DND-41 (cell line): ENCODE measurements around the gene ME2.
"Not testable (repeated sequence)": the region's sequence is repeated elsewhere in the genome, so short reads cannot be mapped to it uniquely, and the experiment has no call there.

Experiments
- ATAC-seq: fragments of 200-7000 bp; cut with Tn5 transposase; 3 replicates; pipeline ENCODE4 v1.9.1; 2021; ENCODE audit warnings: low read depth; ENCODE audit not compliant: insufficient read depth
- DNase-seq: peaks from one replicate; pipeline ENCODE4 v3.0.0-alpha.2; 2020
- H2AFZ ChIP-seq: 2 replicates; pipeline ENCODE4 v1.6.0; 2012; ENCODE audit warnings: low read depth, low read length
- H3K27ac ChIP-seq: 2 replicates; pipeline ENCODE4 v1.5.1; 2012; ENCODE audit warnings: low read length, inconsistent platforms
- H3K27me3 ChIP-seq: fragments of 200-600 bp; sonication (generic); 2 replicates; pipeline ENCODE4 v1.6.0; 2012; ENCODE audit warnings: low read length, mild to moderate bottlenecking, inconsistent platforms; ENCODE audit not compliant: insufficient read depth, poor library complexity
- H3K36me3 ChIP-seq: 2 replicates; pipeline ENCODE4 v1.5.1; 2012; ENCODE audit warnings: low read length, inconsistent platforms; ENCODE audit not compliant: insufficient read depth
- H3K4me1 ChIP-seq: 2 replicates; pipeline ENCODE4 v1.5.1; 2012; ENCODE audit warnings: mild to moderate bottlenecking, low read length; ENCODE audit not compliant: insufficient read depth
- H3K4me2 ChIP-seq: 2 replicates; pipeline ENCODE4 v1.6.0; 2012; ENCODE audit warnings: mild to moderate bottlenecking, moderate library complexity, low read length, inconsistent platforms; ENCODE audit not compliant: insufficient read depth
- H3K4me3 ChIP-seq, 2 experiments: fragments of 200-600 bp in 1 of 2; shearing (Covaris generic) in 1 of 2; 2 replicates each; pipeline ENCODE4 v1.5.1; 2012 to 2016; ENCODE audit warnings: inconsistent platforms in 2 of 2, low read length in 2 of 2, mild to moderate bottlenecking in 2 of 2, low read depth in 1 of 2, moderate library complexity in 1 of 2
- H3K79me2 ChIP-seq: 2 replicates; pipeline ENCODE4 v1.6.0; 2012; ENCODE audit warnings: low read length, inconsistent platforms; ENCODE audit not compliant: insufficient read depth
- H3K9ac ChIP-seq: 2 replicates; pipeline ENCODE4 v1.6.0; 2012; ENCODE audit warnings: low read depth, mild to moderate bottlenecking, inconsistent platforms, low read length, moderate library complexity
- H3K9me3 ChIP-seq: 2 replicates; pipeline ENCODE4 v1.5.1; 2012; ENCODE audit warnings: low read length, moderate library complexity, mild to moderate bottlenecking, inconsistent platforms; ENCODE audit not compliant: insufficient read depth, severe bottlenecking
- H4K20me1 ChIP-seq: 2 replicates; pipeline ENCODE4 v1.6.0; 2012; ENCODE audit warnings: low read length; ENCODE audit not compliant: insufficient read depth
- CTCF ChIP-seq: IDR thresholded peaks from 2 replicates; pipeline ENCODE4 v1.5.1; 2012; ENCODE audit warnings: borderline replicate concordance, low read length, moderate library complexity, mild to moderate bottlenecking; ENCODE audit not compliant: poor library complexity, severe bottlenecking; ENCODE audit errors: extremely low read depth
- EZH2 ChIP-seq: IDR thresholded peaks from 3 replicates; pipeline ENCODE4 v1.6.1; 2012; ENCODE audit warnings: borderline replicate concordance, low read depth, mild to moderate bottlenecking, moderate library complexity, low read length, inconsistent platforms; ENCODE audit not compliant: severe bottlenecking

Gene ME2

DNA sequence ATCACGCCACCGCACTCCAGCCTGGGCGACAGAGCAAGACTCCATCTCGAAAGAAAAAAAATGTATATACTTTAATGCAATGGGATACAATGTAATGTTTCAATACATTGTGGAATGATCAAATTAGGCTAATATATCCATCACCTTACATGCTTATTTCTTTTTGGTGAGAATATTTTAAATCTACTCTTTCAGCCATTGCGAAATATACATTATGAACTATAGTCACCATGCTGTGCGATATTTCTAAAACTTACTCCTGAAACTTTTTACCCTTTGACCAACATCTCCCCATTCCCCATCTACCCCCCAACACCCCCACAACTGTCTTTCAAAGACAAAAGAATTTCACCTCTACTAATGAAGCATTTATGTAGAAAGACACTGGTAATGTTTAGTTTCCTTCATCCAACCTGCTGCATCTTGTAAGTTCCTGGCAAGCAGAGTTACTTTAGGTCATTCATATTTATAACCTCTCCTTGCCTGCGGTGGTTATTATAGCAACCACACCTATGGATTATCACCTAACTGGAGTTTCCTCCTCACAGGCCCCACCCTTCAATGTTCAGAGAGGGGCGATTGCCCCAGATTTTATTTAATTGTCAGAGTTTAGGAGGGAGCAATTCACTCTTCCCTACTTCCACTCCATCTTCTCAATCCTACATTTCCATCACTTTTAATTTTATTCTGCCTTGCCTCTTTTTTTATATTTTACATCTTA, 1.2 kb upstream of the ME2 start:
- Histone ChIP-seq H3K36me3 (0 out of 2 replicates have a peak, but pooled peaks cover 3% of the 10 kb centered on the region), H3K9me3 (no peaks in the 10 kb centered on the region), H3K9ac (peak overlapping the region; percentile 69), H3K4me2 (peak overlapping the region; percentile 77), H3K4me3 (peak overlapping the region; percentile 85 to 89; a peak in 3 of 4 replicates), H3K27ac (peak overlapping the region; percentile 82), H2AFZ (peak overlapping the region; percentile 69), H3K4me1 (peaks cover 33% of the 10 kb centered on the region), H3K79me2 (peaks cover 43% of the 10 kb centered on the region), H4K20me1 (peaks cover 23% of the 10 kb centered on the region; the same call in 1 of the 2 replicates), H3K27me3 (no peaks in the 10 kb centered on the region)
- TF ChIP-seq CTCF (no peak), EZH2 (no peak)
- DNase-seq (no peak), ATAC-seq (no peak)

DNA sequence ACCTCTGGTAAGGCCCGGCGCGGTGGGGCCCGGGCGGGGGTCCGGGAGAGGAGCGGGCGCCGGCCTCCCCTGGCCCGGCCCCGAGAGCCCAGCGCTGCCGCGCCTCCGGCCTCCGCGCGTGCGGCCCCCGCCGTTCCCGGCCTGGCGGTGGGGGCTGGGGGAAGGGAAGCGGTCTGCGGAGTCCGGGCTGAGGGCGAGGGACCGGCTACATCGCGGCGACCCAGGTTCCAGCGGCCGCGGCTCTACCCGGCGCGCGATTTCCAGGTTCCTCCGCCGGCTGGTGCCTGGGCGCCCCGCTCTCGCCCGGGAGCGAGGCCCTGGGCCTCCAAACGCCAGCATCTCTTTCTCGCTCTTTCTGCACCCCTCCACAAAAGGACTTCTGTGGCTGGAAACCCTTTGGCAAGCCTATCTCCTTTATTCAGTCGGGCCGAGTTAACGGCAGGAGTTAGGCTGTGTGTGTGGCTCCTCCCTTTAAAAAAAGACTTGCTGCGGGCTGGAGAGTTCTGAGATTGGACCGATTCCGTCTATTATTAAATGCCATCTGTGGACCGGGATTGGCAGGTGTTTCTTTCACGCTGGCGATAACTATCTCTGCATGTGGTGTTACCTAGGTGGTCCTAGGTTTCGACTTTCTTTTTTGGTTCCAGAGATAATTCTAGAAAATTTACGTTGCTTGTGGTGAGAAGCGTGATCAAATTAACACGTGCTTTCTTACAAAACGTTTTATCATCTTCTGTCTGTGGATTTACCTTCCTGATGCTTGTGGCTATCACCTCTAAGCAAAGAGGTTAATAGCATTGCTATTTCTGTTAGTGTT, 592 bp downstream of the ME2 start:
- peak overlapping the region; percentile 82 for H3K27ac ChIP-seq
- DNase-seq, result peak; percentile 50
- H3K4me1 ChIP-seq, result peaks cover 40% of the 10 kb centered on the region
- peak overlapping the region; percentile 69 for H3K9ac ChIP-seq
- TF ChIP-seq EZH2 (no peak), CTCF (no peak)
- H3K27me3 ChIP-seq, result no peaks in the 10 kb centered on the region
- no peaks in the 10 kb centered on the region for H3K9me3 ChIP-seq
- peak; percentile 5; the same call in 2 of the 3 replicates for ATAC-seq
- H4K20me1 ChIP-seq, result peaks cover 32% of the 10 kb centered on the region; the same call in 1 of the 2 replicates
- H3K79me2 ChIP-seq, result peaks cover 61% of the 10 kb centered on the region
- peak overlapping the region; percentile 69 for H2AFZ ChIP-seq
- H3K4me3 ChIP-seq, result peak overlapping the region; percentile 85 to 89
- H3K4me2 ChIP-seq, result peak overlapping the region; percentile 77
- H3K36me3 ChIP-seq, result 0 out of 2 replicates have a peak, but pooled peaks cover 10% of the 10 kb centered on the region

DNA sequence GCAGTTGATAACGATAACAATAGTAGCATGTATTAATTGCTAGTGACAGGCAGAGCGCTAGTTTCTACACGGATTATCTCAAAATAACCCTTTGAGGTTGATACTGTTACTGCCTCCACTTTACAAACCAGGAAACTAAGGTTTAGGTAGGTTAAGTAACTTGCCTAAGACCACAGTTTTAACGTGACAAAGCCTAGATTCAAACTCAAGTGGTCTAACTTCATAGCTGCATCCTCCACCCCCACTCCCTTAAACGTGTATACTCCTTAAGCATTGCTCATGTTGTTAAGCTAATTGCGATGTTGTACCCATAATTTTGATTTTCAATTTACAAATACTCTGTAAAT, 1.2 kb downstream of the ME2 start:
- TF ChIP-seq CTCF, result no peak
- H3K36me3 ChIP-seq, result 0 out of 2 replicates have a peak, but pooled peaks cover 10% of the 10 kb centered on the region
- H3K79me2 ChIP-seq, result peaks cover 66% of the 10 kb centered on the region
- H2AFZ ChIP-seq, result peak overlapping the region; percentile 69
- no peaks in the 10 kb centered on the region for H3K9me3 ChIP-seq
- H3K4me3 ChIP-seq, result peak overlapping the region; percentile 85 to 89
- H3K4me1 ChIP-seq, result peaks cover 42% of the 10 kb centered on the region
- no peaks in the 10 kb centered on the region for H3K27me3 ChIP-seq
- H4K20me1 ChIP-seq, result peaks cover 38% of the 10 kb centered on the region; the same call in 1 of the 2 replicates
- H3K9ac ChIP-seq, result peak overlapping the region; percentile 69
- ATAC-seq, result no peak
- H3K4me2 ChIP-seq, result peak overlapping the region; percentile 77
- H3K27ac ChIP-seq, result peak overlapping the region; percentile 82
- no peak for DNase-seq

DNA sequence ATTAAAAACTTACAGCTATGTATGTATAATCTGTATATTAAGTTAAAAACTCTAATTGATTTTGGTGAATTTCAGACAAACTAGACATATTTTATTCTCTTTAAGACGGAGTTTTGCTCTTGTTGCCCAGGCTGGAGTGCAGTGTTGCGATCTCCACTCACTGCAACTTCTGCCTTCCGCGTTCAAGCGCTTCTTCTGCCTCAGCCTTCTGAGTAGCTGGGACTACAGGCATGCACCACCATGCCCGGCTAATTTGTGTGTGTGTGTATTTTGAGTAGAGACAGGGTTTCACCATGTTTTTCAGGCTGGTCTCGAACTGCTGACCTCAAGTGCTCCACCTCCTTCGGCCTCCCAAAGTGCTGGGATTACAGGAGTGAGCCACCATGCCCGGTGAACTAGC, 2.0 kb downstream of the ME2 start:
- Histone ChIP-seq H3K4me2 (peak overlapping the region; percentile 77), H4K20me1 (peaks cover 40% of the 10 kb centered on the region; the same call in 1 of the 2 replicates), H3K4me3 (peak overlapping the region in 1 of 2 experiments; percentile 89; a peak in 2 of 4 replicates), H3K4me1 (peaks cover 42% of the 10 kb centered on the region), H3K79me2 (peaks cover 74% of the 10 kb centered on the region)
- H2AFZ ChIP-seq, DNase-seq, H3K9ac ChIP-seq, ATAC-seq, H3K36me3 ChIP-seq, H3K27me3 ChIP-seq, H3K9me3 ChIP-seq, H3K27ac ChIP-seq: not testable (repeated sequence)
